HG02981 (cell line): ENCODE measurements around the gene VDAC1.
"Not testable (repeated sequence)": the region's sequence is repeated elsewhere in the genome, so short reads cannot be mapped to it uniquely, and the experiment has no call there.

Experiments used
- ATAC-seq: cut with Tn5 transposase; IDR thresholded peaks from one replicate; pipeline ENCODE4 v1.9.1; 2021; ENCODE audit warnings: mild to moderate bottlenecking, moderate library complexity; ENCODE audit not compliant: unreplicated experiment

The VDAC1 gene

DNA sequence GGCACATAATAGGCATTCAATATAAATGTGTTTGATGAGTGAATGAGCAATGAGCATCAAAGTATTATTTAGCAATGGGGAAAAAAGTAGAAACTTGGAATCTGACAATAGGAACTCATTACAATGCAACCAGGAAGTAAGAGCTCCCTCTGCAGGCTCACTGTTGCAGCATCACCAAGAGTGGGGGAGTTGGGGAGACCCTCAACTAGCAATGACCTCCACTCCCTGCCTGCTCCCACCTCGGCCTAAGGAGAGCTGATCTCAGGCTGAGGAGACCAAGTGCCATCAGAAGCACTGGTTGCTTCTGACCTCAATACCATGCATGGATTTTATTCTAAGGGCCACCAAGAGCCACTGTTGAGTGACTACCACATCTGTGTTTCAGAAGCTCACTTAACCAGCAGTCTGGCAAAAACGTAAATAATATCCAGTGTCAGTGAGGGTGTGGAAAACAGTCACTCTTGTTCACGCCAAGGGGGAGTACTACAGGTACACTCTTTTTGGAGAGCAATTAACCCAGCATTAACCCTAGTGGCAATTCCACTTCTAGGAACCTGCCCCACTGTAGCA lies 8.0 kb downstream of the VDAC1 start:
- ATAC-seq = no peak

GRCh38 chr5:133995883-133996563 lies 8.8 kb downstream of the VDAC1 start:
- no peak for ATAC-seq

DNA sequence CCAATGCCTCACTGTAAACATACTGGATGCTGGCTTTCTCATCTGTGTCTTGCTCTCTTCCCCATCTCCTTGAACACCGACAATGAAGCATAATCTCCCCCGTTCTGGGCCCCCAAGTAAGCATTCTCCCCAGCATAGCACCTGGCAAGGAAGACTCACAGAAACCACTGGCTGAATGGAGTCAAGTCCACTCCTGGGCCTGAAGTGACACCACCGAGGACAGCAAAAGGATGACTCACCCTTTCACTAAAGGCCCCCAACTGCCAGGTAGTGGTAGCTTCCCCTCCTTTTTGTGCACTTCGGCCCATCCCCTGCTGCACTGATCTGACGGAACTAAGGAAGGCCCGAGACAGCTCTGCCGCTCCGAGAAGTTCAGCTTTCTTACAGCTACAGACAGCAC lies 9.4 kb downstream of the VDAC1 start:
- no peak for ATAC-seq

GRCh38 chr5:133994990-133995333 lies 9.8 kb downstream of the VDAC1 start:
- ATAC-seq = no peak

DNA sequence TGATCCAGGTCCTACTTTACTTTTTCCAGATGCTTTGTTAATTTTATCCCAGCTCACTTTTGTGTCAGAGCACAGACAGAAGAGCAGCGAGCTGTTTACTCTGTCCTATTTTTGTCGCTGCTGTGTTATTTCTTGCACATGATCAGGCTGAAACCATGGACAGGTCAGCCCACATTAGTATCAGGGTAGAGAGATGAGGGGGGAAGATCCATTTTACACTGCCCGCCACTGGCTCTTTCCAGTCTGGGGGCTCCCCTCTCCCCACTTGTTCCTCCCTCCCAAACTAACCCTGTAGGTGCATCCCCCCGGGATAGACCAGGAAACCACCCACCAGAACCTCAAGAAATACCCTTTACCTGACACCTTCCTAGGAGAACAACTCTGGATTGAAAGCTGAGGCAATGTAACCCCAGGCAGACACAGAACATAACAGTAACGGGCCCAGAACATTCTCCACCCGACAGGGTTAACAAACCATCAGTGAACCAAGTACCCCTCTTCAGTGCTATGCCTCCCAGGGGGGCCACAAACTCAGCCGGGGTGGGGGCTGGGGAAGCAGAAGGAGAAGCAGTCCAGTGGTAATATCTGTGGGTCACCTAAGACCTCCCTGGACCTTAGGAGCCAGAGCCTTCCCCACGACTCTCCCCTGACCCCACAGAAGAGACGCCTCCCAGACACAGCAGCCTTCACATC lies 10.3 kb downstream of the VDAC1 start:
- no peak for ATAC-seq

DNA sequence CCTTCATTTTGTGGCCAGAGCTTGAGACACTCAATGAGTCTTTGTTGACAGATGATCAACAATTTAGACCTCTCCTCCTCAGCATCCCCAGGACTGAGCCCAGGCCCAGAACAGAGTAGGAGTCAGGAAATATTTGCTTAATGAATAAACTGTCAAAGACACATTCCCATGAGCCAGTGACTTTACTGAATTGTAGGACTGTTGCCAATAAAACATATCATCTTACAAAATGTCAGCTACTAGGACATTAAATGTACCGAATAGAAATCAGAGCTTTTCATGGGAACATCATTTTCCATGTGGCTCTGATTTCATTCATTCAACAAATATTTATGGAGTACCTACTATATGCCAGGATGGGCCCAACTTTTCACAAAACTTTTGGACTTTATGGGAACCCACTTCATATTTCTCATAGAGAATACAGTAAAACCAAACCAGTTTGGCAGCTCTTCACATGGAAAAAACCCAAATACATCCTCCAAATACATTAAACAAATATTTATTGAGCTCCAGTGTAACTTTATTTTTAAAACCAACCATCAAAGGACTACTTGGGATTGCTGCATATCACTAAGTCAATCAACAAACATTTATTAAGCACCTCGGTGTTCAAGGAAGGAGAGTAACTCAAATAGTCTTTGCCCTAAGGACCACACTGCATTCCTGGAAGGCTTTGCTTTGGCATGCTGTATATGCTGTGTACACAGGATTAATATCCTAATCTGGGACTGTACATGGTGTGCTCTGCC lies 11.4 kb downstream of the VDAC1 start:
- no peak for ATAC-seq

- no peak for ATAC-seq
Measured at GRCh38 chr5:133992429-133993155, 12.2 kb downstream of the VDAC1 start.

- ATAC-seq = no peak
Measured at GRCh38 chr5:133991171-133991910, 13.4 kb downstream of the VDAC1 start.

DNA sequence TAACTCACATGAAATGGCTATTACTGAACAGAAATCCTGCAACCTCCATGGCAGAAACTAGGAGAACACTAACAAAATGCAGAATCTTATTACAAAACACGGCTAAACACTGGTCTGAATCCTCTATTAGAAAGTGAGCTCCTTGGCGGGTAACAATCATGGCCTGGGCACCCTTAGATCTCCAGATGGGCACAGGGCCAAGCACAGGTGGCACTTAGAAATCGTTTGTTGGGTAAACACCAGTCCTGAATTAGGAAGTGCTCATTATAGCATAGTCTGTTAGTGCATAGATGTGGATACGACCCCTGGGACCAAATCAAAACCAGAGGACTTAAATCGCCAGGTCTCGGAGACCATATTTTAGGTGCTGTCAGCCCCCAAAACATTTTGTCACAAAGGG lies 14.4 kb downstream of the VDAC1 start:
- no peak for ATAC-seq

- no peak for ATAC-seq
Measured at GRCh38 chr5:133985540-133986180, 19.1 kb downstream of the VDAC1 start.

GRCh38 chr5:133983674-133984073 lies 21.1 kb downstream of the VDAC1 start:
- no peak for ATAC-seq

- ATAC-seq = no peak
Measured at GRCh38 chr5:133981714-133982113, 23.1 kb downstream of the VDAC1 start.

GRCh38 chr5:133980652-133981051 lies 24.1 kb downstream of the VDAC1 start:
- ATAC-seq = no peak

DNA sequence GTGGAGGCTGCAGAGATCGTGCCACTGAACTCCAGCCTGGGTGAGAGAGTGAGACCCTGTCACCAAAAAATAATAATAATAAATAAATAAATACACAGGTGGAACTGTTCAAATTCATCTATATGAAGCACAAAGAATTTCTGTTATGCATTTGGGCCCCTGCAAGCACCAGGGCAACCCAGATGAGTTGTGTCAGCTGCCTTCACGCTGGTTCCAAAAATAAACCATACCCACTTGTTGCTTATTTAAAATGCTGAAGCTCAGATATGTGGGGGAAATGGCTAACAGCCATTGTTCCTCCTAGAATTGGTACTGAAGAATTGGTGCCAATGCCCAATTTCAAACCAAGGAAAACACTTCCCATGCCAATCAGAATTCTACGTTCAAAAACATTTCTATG lies 25.8 kb downstream of the VDAC1 start:
- no peak for ATAC-seq

GRCh38 chr5:133977858-133978257 lies 26.9 kb downstream of the VDAC1 start:
- ATAC-seq = no peak

- ATAC-seq = no peak
Measured at GRCh38 chr5:133977161-133977787, 27.5 kb downstream of the VDAC1 start.

DNA sequence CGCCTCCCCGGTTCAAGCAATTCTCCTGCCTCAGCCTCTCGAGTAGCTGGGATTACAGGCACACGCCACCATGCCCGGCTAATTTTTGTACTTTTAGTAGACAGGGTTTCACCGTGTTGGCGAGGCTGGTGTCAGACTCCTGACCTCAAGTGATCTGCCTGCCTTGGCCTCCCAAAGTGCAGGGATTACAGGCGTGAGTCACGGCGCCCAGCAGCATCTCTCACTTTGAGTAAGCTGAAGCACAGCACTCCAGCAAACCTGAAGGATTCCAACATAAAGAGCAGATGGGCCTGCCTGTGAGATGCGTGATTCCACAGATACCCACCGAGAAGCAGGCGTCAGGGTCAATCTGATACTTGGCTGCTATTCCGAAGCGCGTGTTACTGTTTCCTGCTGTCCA lies 29.2 kb downstream of the VDAC1 start:
- ATAC-seq = not testable (repeated sequence)

- no peak for ATAC-seq
Measured at GRCh38 chr5:133974142-133974541, 30.6 kb downstream of the VDAC1 start.

DNA sequence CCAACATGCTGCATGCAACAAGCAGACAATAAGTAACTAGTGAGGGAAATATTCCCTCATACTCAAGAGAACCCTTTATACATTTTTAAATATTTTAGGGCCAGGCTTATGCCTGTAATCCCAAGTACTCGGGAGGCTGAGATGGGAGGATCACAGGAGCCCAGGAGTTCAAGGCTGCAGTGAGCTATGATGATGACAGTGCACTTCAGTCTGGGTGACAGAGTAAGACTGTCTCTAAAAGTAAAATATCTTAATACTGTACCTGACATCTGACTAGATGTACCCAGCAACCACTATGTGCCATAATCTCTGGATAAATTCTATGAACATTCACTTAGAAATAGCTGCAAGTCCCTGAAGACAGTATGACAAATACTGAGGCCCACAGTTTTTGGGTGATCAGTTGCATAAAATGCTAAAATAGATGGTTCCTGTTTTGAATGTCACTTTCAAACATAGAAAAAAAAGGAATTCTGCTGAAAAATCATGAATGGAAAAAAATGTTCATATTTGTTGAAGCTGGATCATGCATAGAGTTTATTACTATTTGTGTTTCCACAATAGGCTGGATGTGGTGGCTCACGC lies 34.4 kb downstream of the VDAC1 start:
- no peak for ATAC-seq
